Smooth muscle cell (in vitro differentiated cells): ENCODE data around the gene ELFN1. TPM values are rescaled to one million over a fixed set of nuclear protein-coding genes. Genes with fewer than 3 reads are reported as not detected.
"Not testable (repeated sequence)": the region's sequence is repeated elsewhere in the genome, so short reads cannot be mapped to it uniquely, and the experiment has no call there.

ENCODE experiments used
- DNase-seq: peaks from one replicate; lab custom pipeline; 2025; ENCODE audit not compliant: unreplicated experiment; lab: John Stamatoyannopoulos, UW
- H2AFZ ChIP-seq: fragments of 200-600 bp; sonication (generic); 2 replicates; pipeline ENCODE4 v1.6.0; 2016; ENCODE audit warnings: antibody characterized with exemption, low read depth, mild to moderate bottlenecking
- H3F3A ChIP-seq: fragments of 200-600 bp; sonication (generic); 2 replicates; pipeline ENCODE4 v1.6.0; 2017; ENCODE audit warnings: antibody characterized with exemption, low read depth
- H3K27ac ChIP-seq: fragments of 200-600 bp; sonication (generic); 2 replicates; pipeline ENCODE4 v1.5.1; 2016; ENCODE audit warnings: low read depth, mild to moderate bottlenecking
- H3K27me3 ChIP-seq: fragments of 200-600 bp; sonication (generic); 2 replicates; pipeline ENCODE4 v1.6.1; 2016; ENCODE audit warnings: low read depth, mild to moderate bottlenecking
- H3K36me3 ChIP-seq: fragments of 200-600 bp; sonication (generic); 2 replicates; pipeline ENCODE4 v1.5.1; 2016; ENCODE audit warnings: low read depth
- H3K4me1 ChIP-seq: fragments of 200-600 bp; sonication (generic); 2 replicates; pipeline ENCODE4 v1.5.1; 2016; ENCODE audit warnings: low read depth
- H3K4me2 ChIP-seq: fragments of 200-600 bp; sonication (generic); 2 replicates; pipeline ENCODE4 v1.6.0; 2016; ENCODE audit warnings: mild to moderate bottlenecking
- H3K4me3 ChIP-seq: fragments of 200-600 bp; sonication (generic); 2 replicates; pipeline ENCODE4 v1.5.1; 2016; ENCODE audit warnings: mild to moderate bottlenecking
- H3K79me2 ChIP-seq: fragments of 200-600 bp; sonication (generic); 2 replicates; pipeline ENCODE4 v1.6.0; 2016; ENCODE audit warnings: low read depth, mild to moderate bottlenecking
- H3K9ac ChIP-seq: fragments of 200-600 bp; sonication (generic); 2 replicates; pipeline ENCODE4 v1.6.0; 2016; ENCODE audit warnings: low read depth
- H3K9me3 ChIP-seq: fragments of 200-600 bp; sonication (generic); replicated peaks from 2 replicates; pipeline ENCODE4 v1.5.1; 2016; ENCODE audit warnings: low read depth
- H4K20me1 ChIP-seq: fragments of 200-600 bp; sonication (generic); 2 replicates; pipeline ENCODE4 v1.6.0; 2016; ENCODE audit warnings: low read depth
- CTCF ChIP-seq: fragments of 200-600 bp; sonication (generic); IDR thresholded peaks from 2 replicates; pipeline ENCODE4 v1.5.1; 2017; ENCODE audit warnings: borderline replicate concordance, mild to moderate bottlenecking, antibody characterized with exemption; ENCODE audit not compliant: insufficient read depth, poor library complexity, severe bottlenecking
- WGBS: methylation state at CpG from one replicate; pipeline ENCODE4 v1.1.7; 2016; ENCODE audit warnings: low lambda C conversion rate; 5-methylcytosine and 5-hydroxymethylcytosine counted together
- polyA plus RNA-seq: library from polyadenylated mRNA; unstranded; fragments of >200 nt; fragmentation: Nextera tagmentation; extraction: Ambion mirVana; gene quantifications from 2 replicates; pipeline ENCODE4 v1.2.1, GENCODE V29; 2016
- total RNA-seq: library from RNA; depleted of rRNA; stranded (reverse); fragments of >200 nt; gene quantifications from 2 replicates; pipeline ENCODE4 v1.2.3, GENCODE V29; 2014

The ELFN1 gene
- total and polyA plus RNA-seq, 2 experiments from 2014 or later = 4.2 to 6.2 TPM

GRCh38 chr7:1762238-1762945 is 92.3 kb downstream of the ELFN1 start:
- Histone ChIP-seq H3K4me1 (no peaks in the 10 kb centered on the region), H2AFZ (no peak overlapping the region), H3K27me3 (no peaks in the 10 kb centered on the region), H3K4me2 (no peak overlapping the region), H3K36me3 (no peaks in the 10 kb centered on the region), H3K9ac (no peak overlapping the region), H3K27ac (no peak overlapping the region), H4K20me1 (no peaks in the 10 kb centered on the region), H3F3A (no peaks in the 10 kb centered on the region), H3K79me2 (no peaks in the 10 kb centered on the region), H3K9me3 (no peaks in the 10 kb centered on the region), H3K4me3 (no peak overlapping the region)
- no peak for TF ChIP-seq CTCF
- no peak for DNase-seq
- 99% methylated on average over 27 of the region's 30 CpGs for WGBS

DNA sequence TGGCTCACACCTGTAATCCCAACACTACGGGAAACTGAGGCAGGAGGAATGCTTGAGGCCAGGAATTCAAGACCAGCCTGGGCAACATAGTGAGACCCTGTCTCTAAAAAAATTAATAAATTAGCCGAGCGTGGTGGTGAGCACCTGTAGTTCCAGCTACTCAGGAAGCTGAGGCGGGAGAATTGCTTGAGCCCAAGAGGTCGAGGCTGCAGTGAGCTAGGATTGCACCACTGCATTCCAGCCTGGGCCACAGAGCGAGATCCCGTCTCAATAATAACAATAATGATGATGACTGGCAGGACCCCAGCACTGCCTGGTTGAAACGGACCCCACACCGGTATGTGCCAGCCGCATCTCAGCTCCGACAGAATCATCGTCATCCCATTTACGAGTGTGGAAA is 93.0 kb downstream of the ELFN1 start:
- TF ChIP-seq CTCF = no peak
- no peaks in the 10 kb centered on the region for H3F3A ChIP-seq
- H3K4me1 ChIP-seq = no peaks in the 10 kb centered on the region
- no peaks in the 10 kb centered on the region for H3K36me3 ChIP-seq
- 94% methylated on average over 13 of the region's 13 CpGs for WGBS
- no peaks in the 10 kb centered on the region for H3K27me3 ChIP-seq
- H3K79me2 ChIP-seq = no peaks in the 10 kb centered on the region
- H2AFZ ChIP-seq = no peak overlapping the region
- DNase-seq = no peak
- no peak overlapping the region for H3K4me3 ChIP-seq
- no peaks in the 10 kb centered on the region for H3K9me3 ChIP-seq
- no peak overlapping the region for H3K4me2 ChIP-seq
- no peaks in the 10 kb centered on the region for H4K20me1 ChIP-seq
- no peak overlapping the region for H3K9ac ChIP-seq
- H3K27ac ChIP-seq = no peak overlapping the region

DNA sequence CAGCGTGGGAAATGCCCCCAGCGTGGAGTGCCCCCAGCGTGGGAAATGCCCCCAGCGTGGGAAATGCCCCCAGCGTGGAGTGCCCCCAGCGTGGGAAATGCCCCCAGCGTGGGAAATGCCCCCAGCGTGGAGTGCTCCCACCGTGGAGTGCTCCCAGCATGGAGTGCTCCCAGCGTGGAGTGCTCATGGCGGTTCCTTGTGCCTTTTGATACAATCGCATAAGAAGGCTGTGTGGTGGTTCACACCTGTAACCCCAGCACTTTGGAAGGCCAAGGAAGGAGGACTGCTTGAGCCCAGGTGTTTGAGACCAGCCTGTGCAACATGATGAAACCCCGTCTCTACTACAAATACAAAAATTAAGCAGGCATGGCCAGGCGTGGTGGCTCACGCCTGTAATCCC is 93.8 kb downstream of the ELFN1 start:
- H3K9me3 ChIP-seq, DNase-seq: not testable (repeated sequence)

DNA sequence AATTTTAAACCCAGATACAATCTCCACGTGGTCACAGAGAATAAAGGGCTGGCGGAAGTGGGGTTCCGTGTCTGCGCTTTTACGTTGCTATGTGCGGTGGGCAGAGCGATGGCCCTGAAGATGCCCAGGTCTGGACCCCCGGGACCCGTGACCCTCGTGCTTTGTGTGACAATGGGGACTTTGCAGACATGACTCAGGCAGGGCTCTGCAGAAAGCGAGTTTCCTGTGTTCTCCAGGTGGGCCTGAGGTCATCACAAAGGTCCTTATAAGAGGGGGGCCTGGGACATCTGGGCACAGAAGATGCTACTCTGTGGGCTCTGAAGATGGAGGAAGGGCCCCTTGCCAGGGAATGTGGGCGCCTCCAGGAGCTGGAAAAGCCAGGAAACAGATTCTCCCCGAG is 95.3 kb downstream of the ELFN1 start:
- H3K4me2 ChIP-seq = no peak overlapping the region
- no peak overlapping the region for H3K9ac ChIP-seq
- 92% methylated on average over 13 of the region's 13 CpGs for WGBS
- no peaks in the 10 kb centered on the region for H3K36me3 ChIP-seq
- H2AFZ ChIP-seq = no peak overlapping the region
- DNase-seq = no peak
- H3K79me2 ChIP-seq = no peaks in the 10 kb centered on the region
- no peaks in the 10 kb centered on the region for H3K9me3 ChIP-seq
- H3K4me1 ChIP-seq = no peaks in the 10 kb centered on the region
- no peak for TF ChIP-seq CTCF
- H3K27me3 ChIP-seq = no peaks in the 10 kb centered on the region
- H3F3A ChIP-seq = no peaks in the 10 kb centered on the region
- H3K27ac ChIP-seq = no peak overlapping the region
- no peak overlapping the region for H3K4me3 ChIP-seq
- H4K20me1 ChIP-seq = no peaks in the 10 kb centered on the region

More for the DNA sequence above, 93.8 kb downstream of the ELFN1 start:
- H3K4me1 ChIP-seq, H3K27ac ChIP-seq, H3K4me2 ChIP-seq, H3K9ac ChIP-seq, H4K20me1 ChIP-seq, H2AFZ ChIP-seq, H3K4me3 ChIP-seq, H3K36me3 ChIP-seq, H3F3A ChIP-seq, H3K27me3 ChIP-seq, H3K79me2 ChIP-seq: not testable (repeated sequence)
- WGBS = 98% methylated on average over 11 of the region's 15 CpGs
